ENCODE results near the gene ASTN2.
"Not testable (repeated sequence)": the region's sequence is repeated elsewhere in the genome, so short reads cannot be mapped to it uniquely, and the experiment has no call there.

Gene ASTN2

DNA sequence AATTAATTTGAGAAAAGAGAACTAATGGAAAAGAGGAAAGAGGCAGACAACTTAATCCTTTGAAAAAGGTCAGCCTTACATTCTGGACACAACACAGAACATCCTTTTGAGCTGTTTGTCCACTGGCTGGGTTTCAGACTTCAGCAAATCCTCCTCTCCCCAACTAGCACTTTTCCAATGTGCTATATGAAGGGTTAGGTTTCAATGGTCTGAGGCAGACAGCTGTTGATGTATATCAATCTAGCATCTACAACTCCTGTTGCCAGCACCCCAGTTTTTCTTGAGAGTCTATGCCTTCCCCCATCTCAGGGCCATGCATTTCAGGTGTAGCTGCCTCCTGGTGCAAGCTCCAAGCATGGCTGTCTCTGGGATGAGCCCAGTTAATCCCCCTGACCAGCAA lies 553.5 kb downstream of the ASTN2 start:
- DNase-seq (ENCODE audit: low spot score) = no peak

DNA sequence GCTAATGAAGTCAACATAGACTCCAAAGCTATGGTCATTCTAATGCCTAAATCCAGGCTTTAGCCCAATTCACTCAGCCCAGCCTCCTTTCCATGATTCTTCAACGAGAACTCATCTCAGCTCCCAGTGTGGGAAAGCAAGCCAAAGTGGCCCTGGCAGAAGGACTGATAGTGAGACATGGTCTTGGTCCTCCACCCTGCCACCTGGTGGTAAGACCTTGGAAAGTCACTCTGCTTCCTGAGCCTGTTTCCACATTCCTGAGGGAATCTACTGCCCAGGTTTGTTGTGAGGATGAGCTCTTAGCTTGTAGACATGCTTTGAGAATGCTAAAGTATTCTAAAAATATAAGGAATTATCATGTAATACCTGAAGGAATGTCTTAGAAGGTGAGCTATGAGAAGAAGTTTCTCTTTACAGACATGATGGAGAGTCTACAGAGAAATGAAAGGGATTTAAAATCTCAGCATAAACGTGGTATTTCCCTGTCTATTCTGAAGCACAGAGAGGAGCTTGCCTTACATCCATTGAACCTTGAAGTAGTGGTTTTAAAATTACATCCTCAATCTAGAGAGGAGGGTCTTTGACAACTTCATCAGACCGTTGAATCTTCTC lies 554.2 kb downstream of the ASTN2 start:
- peak; percentile 71 for DNase-seq (ENCODE audit: low spot score)

DNA sequence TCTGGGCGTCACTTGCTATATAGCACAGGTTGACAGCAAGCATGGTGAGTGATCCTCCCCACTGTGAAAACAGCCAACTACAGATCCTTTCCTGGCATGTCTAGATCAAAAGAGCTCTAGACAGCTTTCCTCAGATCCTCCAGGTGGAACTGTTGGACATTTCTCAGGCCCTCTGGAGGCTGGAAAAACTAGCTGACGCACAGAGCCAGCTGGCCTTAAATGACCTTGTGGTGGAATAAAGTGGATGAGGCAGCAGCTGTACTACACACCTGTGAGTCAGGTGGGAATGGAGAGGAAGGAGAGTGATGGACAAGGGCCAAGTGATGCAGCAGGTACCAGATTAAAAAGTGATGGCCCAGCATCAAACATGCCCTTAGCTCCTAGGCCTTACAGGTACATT lies 555.1 kb downstream of the ASTN2 start:
- DNase-seq (ENCODE audit: low spot score) = peak; percentile 2

DNA sequence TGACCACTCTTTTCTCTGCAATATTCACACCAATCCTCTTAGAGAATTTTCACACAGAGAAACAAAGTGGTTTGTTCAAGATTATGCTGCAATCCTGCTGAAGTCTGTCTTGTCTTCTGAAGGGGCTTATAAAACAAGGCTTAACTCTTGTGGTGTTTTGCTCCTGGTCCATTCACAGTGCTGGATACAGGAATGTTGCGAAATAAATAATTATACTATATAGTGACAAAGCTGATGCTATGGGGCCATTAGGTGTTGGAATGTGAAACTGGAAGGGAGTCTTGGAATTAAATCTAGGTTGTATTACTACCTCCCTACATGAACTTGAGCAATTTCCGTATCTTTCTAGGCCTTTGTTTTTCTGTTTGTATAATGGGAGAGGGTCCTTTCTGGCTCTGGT lies 557.5 kb downstream of the ASTN2 start:
- DNase-seq (ENCODE audit: low spot score) = no peak

DNA sequence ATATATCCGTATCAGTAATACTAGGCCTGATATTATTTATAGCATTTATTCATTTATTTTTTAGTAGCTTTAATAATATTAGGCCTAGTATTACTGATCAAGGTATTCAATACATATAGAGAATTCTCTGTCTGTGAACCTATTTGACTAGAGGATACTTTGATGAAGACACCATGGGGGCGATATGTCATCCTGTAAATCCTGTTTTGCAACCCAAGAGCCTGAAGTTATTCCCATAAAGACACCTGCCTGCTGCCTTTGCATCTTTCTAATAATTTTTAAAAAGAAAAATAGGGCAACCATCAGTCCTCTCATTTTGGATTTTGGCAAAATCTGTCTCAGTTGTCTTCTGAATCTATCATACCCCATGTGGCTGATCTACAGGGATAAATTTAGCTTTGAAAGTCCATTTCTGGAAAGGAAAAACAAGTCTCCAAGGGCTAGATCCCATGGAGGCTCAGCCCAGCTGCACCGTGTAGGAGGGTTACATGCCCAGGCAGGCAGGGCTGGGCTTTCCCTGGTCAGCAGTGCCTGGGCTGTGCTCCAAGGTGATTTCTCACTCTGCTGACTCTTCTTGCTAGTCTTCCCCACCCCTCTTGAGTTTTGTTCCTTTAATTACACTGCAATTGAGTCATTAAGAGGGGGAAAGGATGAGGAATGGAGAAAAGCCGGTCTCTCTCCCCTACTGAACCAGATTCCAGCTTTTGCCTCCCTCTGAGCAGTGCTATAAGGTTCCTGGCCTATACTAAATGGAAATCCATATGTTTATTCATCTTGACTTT lies 558.8 kb downstream of the ASTN2 start:
- DNase-seq (ENCODE audit: low spot score) = no peak

DNA sequence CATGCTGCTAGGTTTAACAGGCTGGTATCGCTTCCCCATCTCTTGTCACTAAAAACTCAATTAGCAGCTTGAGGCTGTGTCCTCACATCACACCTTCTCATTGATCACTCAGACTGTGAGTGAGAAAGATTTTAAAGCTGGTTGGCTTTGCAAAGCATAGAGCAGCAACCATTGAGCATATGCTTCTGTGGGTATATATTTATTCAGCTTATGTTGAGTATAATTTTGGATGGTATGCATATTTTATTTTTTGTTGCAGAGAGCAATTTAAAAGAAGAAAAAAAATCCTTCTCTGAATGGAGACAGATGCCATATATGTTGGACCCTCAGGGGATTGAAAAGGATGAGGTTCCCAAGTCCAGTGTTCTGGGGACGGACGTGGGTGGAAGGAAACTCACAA lies 565.1 kb downstream of the ASTN2 start:
- DNase-seq (ENCODE audit: low spot score) = no peak

DNA sequence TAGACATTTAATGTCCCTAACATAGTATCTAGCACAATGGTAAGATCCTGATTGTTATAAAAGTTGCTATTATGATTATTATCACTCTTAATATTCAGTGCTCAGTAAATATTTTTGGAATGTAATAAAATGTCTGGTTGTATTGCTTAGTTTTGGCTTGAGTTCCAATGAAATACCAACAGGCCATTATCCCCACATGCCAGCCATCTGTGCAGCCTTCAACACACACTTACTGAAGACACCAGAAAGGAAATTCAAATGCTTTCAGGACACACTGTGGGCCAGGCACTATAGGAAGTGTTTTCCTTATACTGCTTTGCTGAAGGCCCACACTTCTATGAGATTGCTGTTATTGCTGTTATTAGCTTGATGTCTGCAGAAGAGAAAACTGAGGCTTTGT lies 570.2 kb downstream of the ASTN2 start:
- no peak for DNase-seq (ENCODE audit: low spot score)

DNA sequence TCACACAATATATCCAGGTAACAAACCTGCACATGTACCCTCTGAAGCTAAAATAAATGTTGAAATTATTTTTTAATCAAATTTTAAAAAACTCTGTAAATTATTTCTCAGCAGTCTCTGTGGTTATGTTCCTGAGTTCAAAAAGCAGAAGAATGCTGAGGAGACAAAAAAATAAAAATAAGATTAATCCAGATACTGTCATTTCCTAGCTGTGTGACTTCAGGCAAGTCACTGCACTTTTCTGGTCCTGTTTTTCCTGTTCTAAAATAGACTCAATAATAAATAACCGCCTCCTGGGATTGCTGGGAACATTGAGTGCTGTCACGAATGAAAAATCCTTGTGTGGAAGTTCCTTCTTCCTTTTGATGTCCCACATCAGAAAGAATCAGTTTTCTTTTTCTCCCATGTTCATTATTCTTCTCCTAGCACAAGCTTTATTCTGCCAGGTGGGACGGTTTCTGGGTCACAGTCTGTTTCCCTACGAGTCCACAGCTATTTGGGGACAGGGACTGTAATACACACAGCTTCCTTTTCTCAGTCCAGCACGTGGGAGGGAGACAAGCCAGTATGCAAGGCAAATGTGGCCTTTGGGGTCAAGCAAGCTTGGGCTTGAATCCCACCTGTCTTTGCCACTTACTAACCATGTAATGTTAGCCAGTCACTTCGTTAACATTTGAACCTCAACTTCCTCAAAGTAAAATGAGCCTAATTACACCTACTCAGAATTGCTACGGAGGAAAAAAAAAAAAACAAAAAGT lies 570.8 kb downstream of the ASTN2 start:
- no peak for DNase-seq (ENCODE audit: low spot score)

DNA sequence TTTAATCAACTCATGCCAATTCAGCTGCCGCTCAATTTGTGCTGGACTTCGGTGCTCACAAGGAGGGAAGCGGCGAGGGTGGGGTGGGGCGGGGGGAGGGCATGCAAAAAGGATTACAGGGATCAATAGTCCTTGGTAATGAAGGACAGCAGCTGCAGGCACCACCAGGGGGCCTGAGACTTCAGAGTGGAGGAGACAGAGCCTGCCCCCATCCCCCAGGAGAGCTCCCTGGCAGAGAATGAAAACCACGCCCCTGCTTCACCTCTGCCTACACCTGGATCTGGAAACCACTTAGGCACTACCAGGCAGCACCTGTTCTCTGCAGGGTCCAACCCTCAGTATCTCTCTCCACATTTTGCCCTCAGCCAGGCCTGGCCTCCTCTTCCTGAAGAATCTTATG lies 572.2 kb downstream of the ASTN2 start:
- DNase-seq (ENCODE audit: low spot score) = no peak

DNA sequence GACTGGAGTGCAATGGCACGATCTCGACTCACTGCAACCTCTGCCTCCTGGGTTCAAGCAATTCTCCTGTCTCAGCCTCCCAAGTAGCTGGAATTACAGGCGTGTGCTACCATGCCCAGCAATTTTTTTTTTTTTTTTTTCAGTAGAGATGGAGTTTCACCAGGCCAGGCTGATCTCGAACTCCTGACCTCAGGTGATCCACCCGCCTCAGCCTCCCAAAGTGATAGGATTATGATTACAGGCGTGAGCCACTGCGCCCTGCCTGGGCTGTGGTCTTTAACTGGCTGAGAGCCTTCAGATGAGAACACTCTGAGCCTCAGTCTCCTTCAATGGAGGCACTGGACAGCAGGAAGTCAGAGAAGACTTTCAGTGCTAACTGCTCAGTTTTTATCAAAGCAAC lies 576.4 kb downstream of the ASTN2 start:
- not testable (repeated sequence) for DNase-seq (ENCODE audit: low spot score)

DNA sequence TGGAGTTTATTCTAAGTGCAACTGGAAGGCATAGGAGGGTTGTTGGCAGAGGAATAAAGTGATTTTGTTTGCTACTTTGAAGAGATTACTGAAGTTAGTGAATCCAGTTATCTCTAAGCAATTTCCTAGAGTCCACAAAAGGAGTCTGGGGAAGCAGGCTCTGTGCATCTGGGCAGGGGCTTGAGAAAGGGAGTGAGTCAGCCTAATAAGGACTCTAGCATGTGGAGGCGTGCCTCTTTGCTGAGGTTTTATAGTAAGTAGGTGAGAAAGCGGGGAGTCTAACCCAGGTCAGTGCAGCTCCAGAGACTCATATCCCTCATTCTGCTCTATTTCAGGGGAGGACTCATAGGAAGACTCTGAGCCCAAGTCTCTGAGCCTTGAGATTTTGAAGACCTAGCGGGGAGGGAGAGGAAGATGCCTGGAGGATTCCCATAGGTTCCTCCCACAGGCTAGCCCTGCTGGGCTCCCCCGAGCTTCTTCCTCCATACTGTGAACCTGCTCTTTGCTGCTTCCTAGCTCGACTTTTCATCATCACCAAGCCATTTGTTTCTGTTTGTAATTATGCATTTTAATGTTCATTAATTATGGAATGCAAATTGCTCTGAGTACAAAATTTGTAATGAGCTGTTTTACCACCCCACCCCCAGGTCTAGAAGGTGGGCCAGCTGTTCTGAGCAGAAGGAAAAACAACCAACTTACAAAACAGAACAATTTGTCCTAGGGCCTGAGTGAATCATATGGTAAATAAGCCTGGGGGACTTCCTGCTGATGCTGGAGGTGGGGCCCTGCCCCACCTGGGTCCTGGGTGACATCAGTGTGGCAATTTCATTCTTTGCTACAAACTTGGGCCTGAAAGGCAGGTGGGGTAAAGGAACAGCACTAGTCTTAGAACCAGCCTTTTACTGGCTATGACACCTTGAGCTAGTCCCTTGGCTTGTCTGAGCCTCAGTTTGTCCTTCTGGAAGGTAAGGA lies 577.6 kb downstream of the ASTN2 start:
- no peak for DNase-seq (ENCODE audit: low spot score)

DNA sequence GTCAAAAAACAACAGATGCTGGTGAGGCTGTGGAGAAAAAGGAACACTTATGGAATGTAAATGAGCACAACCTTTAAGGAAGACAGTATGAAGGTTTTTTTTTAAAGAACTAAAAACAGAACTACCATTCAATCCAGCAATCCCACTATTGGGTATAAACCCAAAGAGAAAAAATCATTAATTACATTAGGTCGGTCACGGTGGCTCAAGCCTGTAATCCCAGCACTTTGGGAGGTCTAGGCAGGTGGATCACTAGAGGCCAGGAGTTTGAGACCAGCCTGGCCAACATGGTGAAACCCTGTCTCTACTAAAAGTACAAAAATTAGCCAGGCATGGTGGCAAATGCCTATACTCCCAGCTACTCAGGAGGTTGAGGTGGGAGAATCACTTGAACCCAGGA lies 584.5 kb downstream of the ASTN2 start:
- not testable (repeated sequence) for DNase-seq (ENCODE audit: low spot score)

DNA sequence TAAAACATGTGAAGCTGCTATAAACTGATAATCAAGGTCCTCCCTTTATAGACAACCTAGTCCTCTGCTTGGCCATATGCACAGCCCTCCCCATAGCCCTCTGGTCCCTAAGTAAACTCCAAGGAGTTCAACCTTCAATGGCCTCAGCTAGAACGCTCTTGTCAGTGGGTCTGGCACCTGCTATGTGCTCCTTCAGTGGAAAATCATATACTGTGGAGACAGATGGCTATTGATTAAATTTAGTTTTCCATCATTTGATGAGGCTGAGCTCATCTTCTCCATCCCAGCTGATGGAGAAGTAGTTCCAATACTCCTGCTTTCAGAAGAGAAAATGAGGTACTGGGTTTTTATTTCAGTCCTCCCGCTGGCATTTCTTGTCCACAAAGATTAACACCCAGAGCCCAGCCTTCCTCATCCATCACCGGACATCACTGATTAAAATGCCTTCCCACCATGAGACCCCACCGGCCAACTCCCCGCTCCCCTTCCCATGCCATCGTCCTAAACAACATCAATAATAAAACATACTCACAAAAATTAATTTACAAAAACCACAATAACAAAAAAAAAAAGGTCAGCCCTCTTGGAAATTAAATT lies 593.1 kb downstream of the ASTN2 start:
- no peak for DNase-seq (ENCODE audit: low spot score)

DNA sequence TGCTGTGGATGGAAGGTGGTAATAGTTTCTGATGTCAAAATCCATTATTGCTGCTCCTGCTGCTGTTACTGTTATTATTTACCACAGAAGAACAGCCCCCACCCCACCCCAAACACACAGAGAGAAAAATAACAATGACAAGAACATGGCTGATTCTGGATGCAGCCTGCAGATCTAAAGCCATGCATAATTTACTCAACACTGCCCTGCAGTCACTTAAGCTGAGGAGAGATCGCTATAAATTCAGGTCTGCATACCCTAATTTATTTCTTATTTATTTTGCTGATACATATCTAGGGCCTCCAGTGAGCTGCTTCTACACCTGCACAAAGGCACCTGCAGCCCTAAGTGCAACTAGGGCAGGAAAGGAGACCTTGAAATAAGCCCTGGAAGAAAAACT lies 595.7 kb downstream of the ASTN2 start:
- DNase-seq (ENCODE audit: low spot score) = no peak

DNA sequence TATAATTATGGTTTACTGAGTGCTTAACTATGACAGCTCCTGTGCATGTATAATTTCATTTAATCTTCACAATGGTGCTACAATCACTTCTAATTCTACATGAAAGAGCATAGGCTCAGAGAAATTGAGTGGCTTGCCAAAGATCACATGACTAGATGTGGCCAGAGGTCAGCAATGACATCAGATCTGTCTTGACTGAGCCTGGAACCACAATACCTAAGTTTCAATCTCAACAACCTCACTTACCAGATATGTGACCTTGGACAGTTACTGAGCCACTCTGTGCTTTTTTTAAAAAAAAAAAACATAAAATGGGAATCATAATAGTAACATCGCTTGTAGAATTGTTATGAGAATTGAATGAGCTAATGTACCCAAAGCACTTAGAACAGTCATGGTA lies 597.1 kb downstream of the ASTN2 start:
- DNase-seq (ENCODE audit: low spot score) = no peak

DNA sequence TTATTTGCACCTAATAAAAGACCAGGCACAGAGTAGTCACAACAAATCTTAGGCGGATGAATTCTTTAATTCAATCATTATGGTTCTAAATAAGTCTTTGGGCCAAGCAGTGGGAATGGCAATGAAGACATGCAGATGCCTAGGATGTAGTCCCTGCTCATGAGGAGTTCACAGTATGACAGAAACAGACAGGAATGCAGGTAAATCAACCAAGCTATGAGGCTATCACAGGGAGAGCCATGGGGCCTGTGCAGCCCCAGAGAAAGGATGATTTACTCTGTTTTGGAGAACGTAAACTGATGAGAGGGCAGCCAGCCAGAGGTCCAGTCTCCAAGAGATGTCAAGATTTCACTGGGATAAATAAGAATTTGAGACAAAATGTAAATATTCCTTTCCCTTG lies 598.4 kb downstream of the ASTN2 start:
- no peak for DNase-seq (ENCODE audit: low spot score)

DNA sequence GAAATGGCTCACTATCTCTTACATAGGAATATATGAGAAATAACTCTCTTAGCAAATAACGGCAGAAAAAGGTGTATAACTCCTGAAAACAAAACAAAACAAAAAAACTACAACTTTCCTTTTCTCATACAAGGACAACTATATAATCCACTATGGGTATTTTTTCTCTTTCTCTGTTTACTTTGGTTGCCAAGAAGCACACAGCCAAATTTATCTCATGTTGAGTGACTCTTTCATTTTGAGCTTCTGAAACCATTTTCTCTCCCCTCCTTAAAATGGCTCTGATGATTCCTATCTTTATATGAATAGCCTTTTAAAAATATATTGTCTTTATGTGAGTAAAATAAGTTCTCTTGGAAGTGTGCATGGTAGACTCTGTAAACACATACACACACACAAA lies 599.0 kb downstream of the ASTN2 start:
- DNase-seq (ENCODE audit: low spot score) = no peak

DNA sequence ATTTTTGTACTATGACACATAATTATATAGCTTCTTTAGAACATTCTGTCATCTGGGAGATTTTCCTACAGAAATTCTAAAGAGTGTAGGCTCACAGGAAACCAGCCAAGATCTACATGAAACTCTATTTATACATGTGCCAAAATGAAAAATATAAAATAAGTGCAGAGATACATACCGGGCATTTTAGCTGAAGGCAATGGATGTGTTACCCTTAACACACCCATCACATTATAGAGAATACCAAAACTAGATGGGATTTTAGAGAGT lies 601.9 kb downstream of the ASTN2 start:
- no peak for DNase-seq (ENCODE audit: low spot score)

DNA sequence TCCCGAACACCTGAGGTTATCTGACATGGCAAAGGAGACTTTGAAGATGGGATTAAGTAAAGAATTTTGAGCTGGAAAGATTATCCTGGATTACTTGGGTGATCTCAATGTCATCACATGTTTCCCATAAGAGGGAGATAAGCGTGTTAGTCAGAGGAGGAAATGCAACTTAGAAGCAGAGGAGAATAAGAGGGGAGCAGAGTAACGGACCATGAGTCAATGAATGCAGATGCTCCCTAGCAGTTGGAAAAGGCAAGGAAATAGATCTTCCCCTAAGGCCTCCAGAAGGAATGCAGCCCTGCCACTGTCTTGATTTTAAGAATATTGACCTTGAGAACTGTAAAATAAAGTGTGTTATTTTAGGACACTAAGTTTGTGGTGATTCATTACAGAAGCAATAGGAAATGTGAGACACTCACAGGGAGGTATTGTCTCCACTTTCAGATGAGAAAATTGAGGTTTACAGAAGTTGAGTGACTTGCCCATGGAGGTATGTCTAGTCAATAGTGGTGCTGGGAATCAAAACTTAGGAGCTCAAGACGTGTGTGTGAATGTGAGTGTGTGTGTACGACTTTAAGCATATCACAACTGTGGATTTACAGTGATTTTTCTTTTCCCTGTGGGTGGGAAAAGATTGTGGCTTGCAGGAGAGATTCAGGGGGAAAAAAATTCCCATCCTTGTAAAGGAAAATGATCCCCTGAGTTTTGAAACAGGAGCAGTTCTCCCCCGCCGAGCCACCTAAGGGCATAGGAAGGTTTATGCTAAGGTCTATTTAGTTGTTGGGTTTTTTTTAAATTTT lies 602.4 kb downstream of the ASTN2 start:
- DNase-seq (ENCODE audit: low spot score) = no peak

DNA sequence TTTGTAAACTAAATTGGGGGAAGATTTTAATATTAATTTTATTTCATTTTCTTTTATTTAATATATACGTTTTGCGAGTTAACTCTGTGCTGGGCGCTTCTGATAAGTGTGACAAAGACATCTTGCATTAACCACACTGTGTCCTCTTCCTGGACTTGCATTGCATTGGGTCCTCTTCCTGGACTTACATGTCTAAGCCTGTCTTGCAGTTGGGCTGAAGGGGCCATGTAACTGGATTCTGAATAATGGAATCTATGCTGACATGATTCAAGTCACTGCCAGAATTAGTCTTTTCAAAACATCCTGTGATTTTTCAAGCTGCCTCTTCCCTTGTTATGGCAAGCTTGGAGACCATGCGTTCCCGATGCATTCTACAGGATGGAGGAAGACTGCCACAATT lies 605.2 kb downstream of the ASTN2 start:
- DNase-seq (ENCODE audit: low spot score) = no peak

DNA sequence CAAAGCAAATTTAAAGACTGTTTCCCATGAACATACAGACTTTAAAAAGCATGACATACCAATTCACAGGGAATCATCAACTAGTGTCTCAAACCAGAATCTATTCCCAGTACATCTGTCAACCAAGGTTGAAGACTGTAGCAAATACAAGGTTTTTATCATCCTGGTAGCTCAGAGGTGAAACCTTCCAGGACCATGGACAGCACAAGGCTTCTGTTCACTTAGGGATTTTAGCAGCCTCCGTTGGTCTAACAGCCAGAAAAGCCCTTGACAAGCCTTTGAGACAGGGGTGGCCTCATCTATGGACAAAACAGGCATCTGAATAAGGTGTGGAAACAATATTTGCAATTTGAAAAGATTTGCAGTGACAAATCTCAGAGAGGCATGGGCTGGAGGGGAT lies 608.8 kb downstream of the ASTN2 start:
- DNase-seq (ENCODE audit: low spot score) = peak; percentile 20
